GM12874 (cell line): ENCODE measurements around the gene TEX11.

ENCODE experiments used
- CTCF ChIP-seq: IDR thresholded peaks from 2 replicates; pipeline ENCODE4 v1.5.1; 2011; ENCODE audit warnings: low read depth, mild to moderate bottlenecking, control low read depth, low read length, moderate library complexity; ENCODE audit not compliant: insufficient read depth

The TEX11 gene

DNA sequence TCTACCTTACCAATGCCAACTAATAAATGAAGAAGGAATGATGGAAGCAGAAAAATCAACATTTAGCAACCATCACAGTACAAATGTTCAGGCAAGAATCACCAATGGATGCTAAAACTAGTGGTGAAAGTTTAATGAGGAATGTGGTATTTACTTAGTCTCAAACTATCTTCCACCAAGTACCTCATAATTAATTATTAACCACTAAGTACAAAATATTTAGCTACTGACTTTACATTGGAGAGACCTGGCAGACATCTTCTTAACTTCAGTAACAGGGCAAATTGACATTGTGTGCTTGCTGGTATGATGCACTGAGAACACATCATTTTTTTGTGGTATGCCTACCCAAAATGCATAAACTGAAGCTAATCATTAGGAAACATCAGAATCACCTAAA lies 381.5 kb downstream of the TEX11 start:
- no peak for TF ChIP-seq CTCF

- TF ChIP-seq CTCF: no peak
These were observed 382.8 kb downstream of the TEX11 start for GRCh38 chrX:70525733-70526132.

DNA sequence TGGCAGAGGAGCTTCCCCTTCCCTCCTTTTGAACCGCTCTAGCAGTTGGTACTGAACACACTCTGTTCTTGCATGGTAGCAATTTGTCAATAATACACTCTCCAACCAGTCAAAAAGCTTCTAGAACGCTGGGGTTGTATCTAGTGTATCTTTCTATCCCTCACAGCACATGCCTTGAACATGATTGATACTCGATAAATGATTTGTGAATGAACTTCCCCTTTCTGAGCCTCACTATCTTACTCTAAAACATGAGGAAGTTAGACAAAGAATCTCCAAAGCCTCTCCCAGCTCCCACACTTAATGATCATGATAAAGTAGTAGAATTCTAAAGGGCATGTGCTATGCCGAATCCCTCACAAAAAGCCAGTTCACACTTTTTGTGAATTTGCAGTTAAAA lies 399.4 kb downstream of the TEX11 start:
- no peak for TF ChIP-seq CTCF

- TF ChIP-seq CTCF: no peak
These were observed 400.1 kb downstream of the TEX11 start for GRCh38 chrX:70508296-70508911.

DNA sequence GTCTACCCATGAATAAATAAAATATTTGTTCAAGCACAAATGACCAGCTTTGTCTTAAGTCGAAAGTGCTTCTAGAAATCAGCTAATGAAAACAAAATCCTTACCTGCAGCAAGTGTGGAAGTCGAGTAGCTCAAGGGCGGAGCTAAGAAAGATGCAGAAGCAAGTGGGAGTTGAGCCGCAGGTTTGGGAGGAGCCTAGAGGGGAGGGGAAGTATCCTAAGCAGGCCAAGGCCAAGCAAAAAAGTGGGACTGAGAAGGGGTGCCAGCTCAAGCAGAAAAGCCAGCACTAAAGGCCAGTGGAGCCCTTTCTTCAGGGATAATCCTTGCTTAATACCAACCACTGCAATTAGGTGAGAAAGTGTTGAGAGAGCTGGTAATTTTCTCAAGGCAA lies 403.1 kb downstream of the TEX11 start:
- no peak for TF ChIP-seq CTCF

DNA sequence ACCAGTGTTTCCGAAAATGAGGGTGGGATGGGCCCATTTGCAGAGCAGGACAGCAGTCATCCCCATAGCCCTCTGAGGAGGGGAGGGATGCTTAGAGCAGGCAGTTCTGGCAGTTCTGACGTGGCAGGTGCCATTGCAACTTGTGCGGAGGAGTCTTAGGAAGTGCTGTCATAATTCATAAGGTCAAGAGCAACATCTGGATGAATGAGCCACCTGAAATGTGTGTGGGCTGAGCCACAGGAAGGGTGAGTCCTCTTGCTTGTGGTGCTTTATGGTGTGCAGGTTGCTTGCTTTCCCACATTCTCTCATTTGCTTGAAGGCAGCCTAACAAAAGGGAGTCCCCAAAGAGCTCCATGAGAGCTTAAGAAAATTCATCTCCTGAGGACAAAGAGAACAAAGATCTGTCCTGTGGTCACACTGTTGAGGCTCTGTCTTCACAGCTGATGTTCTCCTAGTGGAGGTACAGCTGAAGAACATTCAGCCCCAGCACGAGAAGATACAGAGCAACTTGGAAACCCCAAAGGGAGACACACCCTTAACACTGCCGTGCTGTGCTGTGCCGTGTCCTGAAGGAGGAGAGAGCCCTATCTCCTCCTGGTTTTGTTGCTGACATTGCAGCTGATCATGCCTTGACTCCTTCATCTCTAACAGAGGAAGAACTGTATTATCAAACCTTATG lies 403.6 kb downstream of the TEX11 start:
- TF ChIP-seq CTCF: no peak

DNA sequence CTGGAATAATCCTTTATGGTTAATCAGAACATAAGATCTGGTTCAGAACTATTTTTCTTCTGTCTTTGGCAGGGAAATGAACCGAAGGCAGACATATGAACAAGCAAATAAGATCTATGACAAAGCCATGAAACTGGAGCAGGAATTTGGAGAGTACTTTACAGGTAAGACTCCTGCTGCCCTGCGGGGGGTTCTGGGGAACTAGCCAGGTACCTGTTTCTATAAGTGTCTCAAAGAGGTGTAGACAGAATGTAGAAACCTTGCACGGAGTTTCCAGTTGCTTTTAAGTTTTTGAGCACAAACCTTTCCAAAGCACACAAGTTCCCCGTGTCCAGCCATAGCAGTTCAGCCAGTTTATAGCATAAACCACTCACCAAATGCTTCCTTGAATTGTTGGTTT lies 407.7 kb downstream of the TEX11 start:
- no peak for TF ChIP-seq CTCF
